Daoy (cell line): ENCODE measurements around the gene CHRD. TPM values are rescaled to one million over a fixed set of nuclear protein-coding genes. Genes with fewer than 3 reads are reported as not detected.

ENCODE experiments used
- DNase-seq: peaks from one replicate; pipeline ENCODE4 v3.0.0-alpha.2; 2015; ENCODE audit warnings: low read depth
- total RNA-seq: library from RNA; depleted of rRNA; stranded (reverse); fragments of >200 nt; shearing (Covaris generic); gene quantifications from 2 replicates; pipeline ENCODE4 v1.2.3, GENCODE V29; 2014

The CHRD gene
- total RNA-seq, 1 experiment from 2014 or later = 0.11 TPM

- DNase-seq = no peak
Measured at GRCh38 chr3:184360929-184361531, 18.8 kb upstream of the CHRD start.

GRCh38 chr3:184361532-184361931 is 18.3 kb upstream of the CHRD start, which contains the start of the genes CLCN2 and POLR2H:
CLCN2 (minus strand) TSS chr3:184361605; CDS start chr3:184361479, 126 bp downstream.
POLR2H (plus strand) TSS chr3:184361710; CDS start chr3:184363493, 1,783 bp downstream.
- peak; percentile 76 for DNase-seq

GRCh38 chr3:184361932-184362667 is 17.8 kb upstream of the CHRD start:
- peak; percentile 79 for DNase-seq

GRCh38 chr3:184362668-184363546 is 16.9 kb upstream of the CHRD start:
- DNase-seq = peak; percentile 99

GRCh38 chr3:184366619-184367289 is 13.1 kb upstream of the CHRD start:
- DNase-seq = no peak

- DNase-seq = no peak
Measured at GRCh38 chr3:184368116-184368515, 11.7 kb upstream of the CHRD start.

- DNase-seq = no peak
Measured at GRCh38 chr3:184368586-184369183, 11.2 kb upstream of the CHRD start.

GRCh38 chr3:184371570-184372018 is 8.3 kb upstream of the CHRD start:
- DNase-seq = peak; percentile 91

GRCh38 chr3:184372296-184372821 is 7.5 kb upstream of the CHRD start:
- DNase-seq = no peak

GRCh38 chr3:184372911-184373310 is 6.9 kb upstream of the CHRD start:
- no peak for DNase-seq

- DNase-seq = no peak
Measured at GRCh38 chr3:184373422-184373821, 6.4 kb upstream of the CHRD start.

GRCh38 chr3:184375747-184376461 is 4.0 kb upstream of the CHRD start:
- DNase-seq = no peak

- no peak for DNase-seq
Measured at GRCh38 chr3:184377374-184377773, 2.5 kb upstream of the CHRD start.

GRCh38 chr3:184377882-184378445 is 1.9 kb upstream of the CHRD start, which contains the start of gene THPO:
THPO (minus strand) TSS chr3:184378207; CDS start chr3:184376259, 1,948 bp downstream.
- DNase-seq = no peak

GRCh38 chr3:184378651-184379357 is 1.1 kb upstream of the CHRD start:
- no peak for DNase-seq

- DNase-seq = peak; percentile 65
Measured at GRCh38 chr3:184380185-184380626, 352 bp downstream of the CHRD start.

GRCh38 chr3:184380627-184381260 is 890 bp downstream of the CHRD start:
- DNase-seq = no peak
